SH-SY5Y (cell line): Measurements from ENCODE around the gene USP17L30.
"Not testable (repeated sequence)": the region's sequence is repeated elsewhere in the genome, so short reads cannot be mapped to it uniquely, and the experiment has no call there.

ENCODE experiments used
- GATA2 ChIP-seq: IDR thresholded peaks from 2 replicates; pipeline ENCODE4 v1.6.1; 2011; ENCODE audit warnings: mild to moderate bottlenecking, low read depth, low read length
- GATA3 ChIP-seq: IDR thresholded peaks from 2 replicates; pipeline ENCODE4 v1.6.1; 2011; ENCODE audit warnings: low read depth, mild to moderate bottlenecking, low read length, moderate library complexity

GRCh38 chr4:9348593-9348992, 14.3 kb upstream of the USP17L30 start, which contains the start of gene USP17L28:
- TF ChIP-seq GATA3, GATA2: not testable (repeated sequence)
